CD14-positive monocyte (primary cell): ENCODE data around the gene AGBL1. TPM values are rescaled to one million over a fixed set of nuclear protein-coding genes. Genes with fewer than 3 reads are reported as not detected.

Experiments used
- DNase-seq, 3 donors: peaks; one replicate each; pipeline ENCODE4 v3.0.0-alpha.2; 2011 to 2022
- H2AFZ ChIP-seq: 2 replicates; pipeline ENCODE4 v1.6.0; 2012; ENCODE audit warnings: mild to moderate bottlenecking, low read depth, low read length, inconsistent platforms; ENCODE audit not compliant: insufficient read depth, poor library complexity, severe bottlenecking
- H3K27ac ChIP-seq, 2 donors: 1 replicate in 1 of 2; 2 replicates in 1 of 2; pipeline ENCODE4 v1.5.1; 2012 to 2013; ENCODE audit warnings: low read length in 2 of 2, control low read depth in 1 of 2, inconsistent platforms in 1 of 2, low read depth in 1 of 2, mild to moderate bottlenecking in 1 of 2
- H3K27me3 ChIP-seq, 2 donors: one replicate each; pipeline versions ENCODE4 v1.6.0 to v1.6.1; 2011 to 2013; ENCODE audit warnings: low read length in 2 of 2; ENCODE audit not compliant: control insufficient read depth in 2 of 2, insufficient read depth in 2 of 2
- H3K36me3 ChIP-seq, 2 donors: replicated peaks in 1 of 2; 1 replicate in 1 of 2; 2 replicates in 1 of 2; pipeline versions ENCODE4 v1.5.1 to v1.6.1; 2012 to 2013; ENCODE audit warnings: low read length in 2 of 2, control low read depth in 1 of 2, inconsistent platforms in 1 of 2, mild to moderate bottlenecking in 1 of 2; ENCODE audit not compliant: insufficient read depth in 2 of 2, control insufficient read depth in 1 of 2
- H3K4me1 ChIP-seq, 2 donors: 1 replicate in 1 of 2; 2 replicates in 1 of 2; pipeline versions ENCODE4 v1.5.1 to v1.6.1; 2012 to 2013; ENCODE audit warnings: low read length in 2 of 2, control low read depth in 1 of 2, inconsistent platforms in 1 of 2, mild to moderate bottlenecking in 1 of 2, moderate library complexity in 1 of 2; ENCODE audit not compliant: insufficient read depth in 2 of 2, control insufficient read depth in 1 of 2
- H3K4me2 ChIP-seq: replicated peaks from 2 replicates; pipeline ENCODE3; 2012; ENCODE audit warnings: low read length, moderate library complexity, mild to moderate bottlenecking; ENCODE audit not compliant: poor library complexity, severe bottlenecking; ENCODE audit errors: extremely low read depth
- H3K4me3 ChIP-seq, 3 experiments: fragments of 200-600 bp in 1 of 3; sonication (generic) in 1 of 3; replicated peaks in 1 of 3; 1 replicate in 2 of 3; 2 replicates in 1 of 3; pipeline ENCODE4 v1.5.1; 2011 to 2013; ENCODE audit warnings: low read length in 3 of 3, mild to moderate bottlenecking in 3 of 3, control low read depth in 2 of 3, low read depth in 2 of 3, inconsistent platforms in 1 of 3, moderate library complexity in 1 of 3
- H3K79me2 ChIP-seq: 2 replicates; pipeline ENCODE4 v1.6.0; 2012; ENCODE audit warnings: mild to moderate bottlenecking, control low read depth, inconsistent platforms, low read length, moderate library complexity; ENCODE audit not compliant: insufficient read depth
- H3K9ac ChIP-seq: 2 replicates; pipeline ENCODE4 v1.6.0; 2017; ENCODE audit warnings: low read length, mild to moderate bottlenecking; ENCODE audit not compliant: insufficient read depth, poor library complexity, severe bottlenecking
- H3K9me3 ChIP-seq, 2 donors: replicated peaks in 1 of 2; 1 replicate in 1 of 2; 2 replicates in 1 of 2; pipeline versions ENCODE4 v1.5.1 to v1.6.1; 2012 to 2013; ENCODE audit warnings: low read length in 2 of 2, control low read depth in 1 of 2; ENCODE audit not compliant: control insufficient read depth in 1 of 2, insufficient read depth in 1 of 2
- H4K20me1 ChIP-seq: 2 replicates; pipeline ENCODE4 v1.6.0; 2012; ENCODE audit warnings: mild to moderate bottlenecking, low read length, control low read depth, moderate library complexity; ENCODE audit not compliant: insufficient read depth
- H3K27ac Mint-ChIP-seq, 7 donors: one replicate each; pipeline ENCODE4 v1.8.0; 2020; ENCODE audit warnings: mild to moderate bottlenecking in 7 of 7, mixed read lengths in 7 of 7, moderate library complexity in 6 of 7, inconsistent platforms in 2 of 7
- H3K27me3 Mint-ChIP-seq, 3 donors: one replicate each; pipeline ENCODE4 v1.8.0; 2021 to 2022; ENCODE audit warnings: low read depth in 3 of 3, mild to moderate bottlenecking in 3 of 3, mixed read lengths in 3 of 3, moderate library complexity in 3 of 3, inconsistent platforms in 1 of 3
- H3K36me3 Mint-ChIP-seq, 2 donors: one replicate each; pipeline ENCODE4 v1.8.0; 2020; ENCODE audit warnings: mixed read lengths in 2 of 2, inconsistent platforms in 1 of 2, mild to moderate bottlenecking in 1 of 2
- H3K4me1 Mint-ChIP-seq: one replicate; pipeline ENCODE4 v1.8.0; 2020; ENCODE audit warnings: mild to moderate bottlenecking, mixed read lengths
- H3K4me3 Mint-ChIP-seq, 2 donors: one replicate each; pipeline ENCODE4 v1.8.0; 2020; ENCODE audit warnings: mild to moderate bottlenecking in 2 of 2, mixed read lengths in 2 of 2, moderate library complexity in 1 of 2
- H3K9me3 Mint-ChIP-seq, 7 donors: one replicate each; pipeline ENCODE4 v1.8.0; 2020 to 2022; ENCODE audit warnings: mixed read lengths in 7 of 7, mild to moderate bottlenecking in 6 of 7, moderate library complexity in 6 of 7, inconsistent platforms in 2 of 7
- WGBS: methylation state at CpG from one replicate; pipeline ENCODE4 v1.1.5; 2013; ENCODE audit warnings: missing lambda C conversion rate; ENCODE audit not compliant: insufficient coverage; 5-methylcytosine and 5-hydroxymethylcytosine counted together
- intact Hi-C, 2 donors: fragments of 100-400 bp; cut with micrococcal nuclease; formaldehyde crosslinking; loops; one replicate each; pipeline versions ENCODE4 v1.15.0 to v1.15.1; 2023
- polyA plus RNA-seq, 3 donors: library from polyadenylated mRNA; depleted of rRNA in 1 of 3; unstranded in 2 of 3; stranded (reverse) in 1 of 3; fragments of 300-500 nt in 2 of 3; fragments of >200 nt in 1 of 3; fragmentation: Illumina TruSeq in 2 of 3; gene quantifications; 1 replicate in 2 of 3; 2 replicates in 1 of 3; pipeline ENCODE4 v1.2.3, GENCODE V29; 2012 to 2021
- TF ChIP-seq, protein P1 (sequence below): fragments of 200-600 bp; IDR thresholded peaks from one replicate; pipeline ENCODE4 v1.8.0; 2022; ENCODE audit warnings: antibody characterized with exemption, mild to moderate bottlenecking

The AGBL1 gene
- polyA plus RNA-seq, 3 donors: not detected

DNA sequence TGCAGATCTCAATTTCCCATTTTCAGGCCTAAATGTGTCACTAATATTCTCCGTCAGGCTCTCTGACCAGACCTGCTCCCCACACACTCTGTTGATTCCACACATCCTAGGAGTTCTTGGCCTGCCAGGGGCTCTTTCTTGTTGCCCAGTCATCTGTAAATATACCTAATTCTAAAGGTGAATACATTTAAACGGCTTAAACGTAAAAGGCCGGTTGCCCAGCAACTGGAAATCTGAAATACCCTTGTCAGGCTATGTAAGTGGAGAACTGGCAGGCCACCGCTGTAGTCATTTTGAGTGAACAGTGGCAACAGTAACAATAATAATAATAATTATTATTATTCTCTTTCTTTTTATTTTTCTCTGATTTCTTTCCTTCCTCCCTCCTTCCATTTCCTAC is 302.7 kb downstream of the AGBL1 start:
- no peaks in the 10 kb centered on the region for H3K9me3 ChIP-seq
- H4K20me1 ChIP-seq: no peaks in the 10 kb centered on the region
- TF ChIP-seq, protein P1, sequence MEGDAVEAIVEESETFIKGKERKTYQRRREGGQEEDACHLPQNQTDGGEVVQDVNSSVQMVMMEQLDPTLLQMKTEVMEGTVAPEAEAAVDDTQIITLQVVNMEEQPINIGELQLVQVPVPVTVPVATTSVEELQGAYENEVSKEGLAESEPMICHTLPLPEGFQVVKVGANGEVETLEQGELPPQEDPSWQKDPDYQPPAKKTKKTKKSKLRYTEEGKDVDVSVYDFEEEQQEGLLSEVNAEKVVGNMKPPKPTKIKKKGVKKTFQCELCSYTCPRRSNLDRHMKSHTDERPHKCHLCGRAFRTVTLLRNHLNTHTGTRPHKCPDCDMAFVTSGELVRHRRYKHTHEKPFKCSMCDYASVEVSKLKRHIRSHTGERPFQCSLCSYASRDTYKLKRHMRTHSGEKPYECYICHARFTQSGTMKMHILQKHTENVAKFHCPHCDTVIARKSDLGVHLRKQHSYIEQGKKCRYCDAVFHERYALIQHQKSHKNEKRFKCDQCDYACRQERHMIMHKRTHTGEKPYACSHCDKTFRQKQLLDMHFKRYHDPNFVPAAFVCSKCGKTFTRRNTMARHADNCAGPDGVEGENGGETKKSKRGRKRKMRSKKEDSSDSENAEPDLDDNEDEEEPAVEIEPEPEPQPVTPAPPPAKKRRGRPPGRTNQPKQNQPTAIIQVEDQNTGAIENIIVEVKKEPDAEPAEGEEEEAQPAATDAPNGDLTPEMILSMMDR: no peak
- Mint-ChIP-seq H3K4me3 (no peak overlapping the region), H3K27ac (no peak overlapping the region), H3K9me3 (peaks cover 0 to 5% (median 0%) of the 10 kb centered on the region in 7 donors), H3K36me3 (no peaks in the 10 kb centered on the region), H3K4me1 (no peaks in the 10 kb centered on the region), H3K27me3 (peaks cover 0 to 2% (median 0%) of the 10 kb centered on the region in 3 donors)
- 83% methylated on average over 1 of the region's 5 CpGs for WGBS
- no peak overlapping the region for H3K4me3 ChIP-seq
- H3K36me3 ChIP-seq: no peaks in the 10 kb centered on the region
- H2AFZ ChIP-seq: no peak overlapping the region
- H3K4me2 ChIP-seq: no peak overlapping the region
- no peak for DNase-seq
- H3K79me2 ChIP-seq: no peaks in the 10 kb centered on the region
- no peaks in the 10 kb centered on the region for H3K4me1 ChIP-seq
- H3K27me3 ChIP-seq: no peaks in the 10 kb centered on the region
- H3K9ac ChIP-seq: no peak overlapping the region
- intact Hi-C loops: no loop called here
- no peak overlapping the region for H3K27ac ChIP-seq

DNA sequence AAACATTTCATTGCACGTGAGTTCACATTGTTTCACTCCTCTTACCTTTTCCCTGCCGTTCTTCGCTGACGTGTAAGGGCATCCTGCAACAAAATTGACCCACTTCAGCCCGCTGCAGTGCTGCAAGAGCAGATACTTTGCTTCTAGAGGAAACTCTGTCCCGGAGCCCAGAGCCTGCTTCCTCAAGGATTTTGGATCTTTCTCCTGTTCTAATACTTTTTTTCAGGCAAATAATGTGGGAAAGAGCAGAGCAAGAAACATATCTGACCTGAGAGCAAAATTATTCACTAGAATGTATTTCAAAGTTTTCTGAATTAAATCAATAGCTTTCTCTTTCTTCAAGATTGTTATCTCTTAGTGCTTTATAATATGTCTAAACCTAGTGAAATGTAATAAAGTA is 303.9 kb downstream of the AGBL1 start:
- intact Hi-C loops: no loop called here
- Histone ChIP-seq H3K9ac (no peak overlapping the region), H3K4me3 (no peak overlapping the region), H3K4me2 (no peak overlapping the region), H3K27me3 (no peaks in the 10 kb centered on the region), H3K79me2 (no peaks in the 10 kb centered on the region), H3K27ac (no peak overlapping the region), H3K9me3 (no peaks in the 10 kb centered on the region), H2AFZ (no peak overlapping the region), H3K36me3 (no peaks in the 10 kb centered on the region), H4K20me1 (no peaks in the 10 kb centered on the region), H3K4me1 (no peaks in the 10 kb centered on the region)
- no peak overlapping the region for H3K4me3 Mint-ChIP-seq
- no peaks in the 10 kb centered on the region for H3K27me3 Mint-ChIP-seq
- no peaks in the 10 kb centered on the region for H3K36me3 Mint-ChIP-seq
- 89% methylated on average over 4 of the region's 6 CpGs for WGBS
- H3K9me3 Mint-ChIP-seq: peaks cover 0 to 4% (median 0%) of the 10 kb centered on the region in 7 donors
- no peaks in the 10 kb centered on the region for H3K4me1 Mint-ChIP-seq
- no peak overlapping the region for H3K27ac Mint-ChIP-seq
- TF ChIP-seq, protein P1: no peak
- DNase-seq: no peak
